Fibroblast of lung (primary cell): ENCODE measurements around the gene MORN1. TPM values are rescaled to one million over a fixed set of nuclear protein-coding genes. Genes with fewer than 3 reads are reported as not detected.

Experiments
- DNase-seq, 2 donors: peaks; one replicate each; pipeline versions ENCODE4 v3.0.0 to v3.0.0-alpha.2; 2010; ENCODE audit warnings: low read depth in 2 of 2
- H2AFZ ChIP-seq: 2 replicates; pipeline ENCODE4 v1.5.1; 2012; ENCODE audit warnings: low read length, control low read depth, inconsistent platforms
- H3K27ac ChIP-seq: 2 replicates; pipeline ENCODE4 v1.5.1; 2011; ENCODE audit warnings: low read length, control low read depth; ENCODE audit not compliant: insufficient read depth
- H3K27me3 ChIP-seq: 2 replicates; pipeline ENCODE4 v1.5.1; 2011; ENCODE audit warnings: mild to moderate bottlenecking, low read length; ENCODE audit not compliant: control insufficient read depth, insufficient read depth
- H3K36me3 ChIP-seq: 2 replicates; pipeline ENCODE4 v1.5.1; 2011; ENCODE audit warnings: low read length; ENCODE audit not compliant: control insufficient read depth, insufficient read depth
- H3K4me1 ChIP-seq: 2 replicates; pipeline ENCODE4 v1.5.1; 2011; ENCODE audit warnings: low read length; ENCODE audit not compliant: control insufficient read depth, insufficient read depth; ENCODE audit errors: extremely low read depth
- H3K4me2 ChIP-seq: 2 replicates; pipeline ENCODE4 v1.5.1; 2011; ENCODE audit warnings: low read length, control low read depth; ENCODE audit not compliant: insufficient read depth; ENCODE audit errors: extremely low read depth
- H3K4me3 ChIP-seq, 4 experiments: fragments of 200-600 bp in 1 of 4; sonication (generic) in 1 of 4; replicated peaks in 1 of 4; 2 replicates each; pipeline ENCODE4 v1.5.1; 2011 to 2016; ENCODE audit warnings: low read length in 4 of 4, low read depth in 3 of 4, mild to moderate bottlenecking in 3 of 4, control low read depth in 2 of 4, inconsistent platforms in 1 of 4, mixed read lengths in 1 of 4; ENCODE audit not compliant: insufficient read depth in 1 of 4; ENCODE audit errors: control extremely low read depth in 1 of 4
- H3K79me2 ChIP-seq: 2 replicates; pipeline ENCODE4 v1.5.1; 2012; ENCODE audit warnings: mild to moderate bottlenecking, low read length, inconsistent platforms; ENCODE audit not compliant: control insufficient read depth, insufficient read depth
- H3K9ac ChIP-seq: 2 replicates; pipeline ENCODE4 v1.5.1; 2011; ENCODE audit warnings: mild to moderate bottlenecking, low read length, control low read depth; ENCODE audit not compliant: insufficient read depth
- H3K9me3 ChIP-seq: 2 replicates; pipeline ENCODE4 v1.5.1; 2012; ENCODE audit warnings: low read depth, low read length; ENCODE audit not compliant: control insufficient read depth, insufficient read depth
- H4K20me1 ChIP-seq: 2 replicates; pipeline ENCODE4 v1.5.1; 2011; ENCODE audit warnings: low read length; ENCODE audit not compliant: control insufficient read depth, insufficient read depth; ENCODE audit errors: extremely low read depth
- EZH2 ChIP-seq: IDR thresholded peaks from 2 replicates; pipeline ENCODE4 v1.5.1; 2012; ENCODE audit warnings: low read length, control low read depth, mild to moderate bottlenecking; ENCODE audit errors: missing control alignments
- polyA plus RNA-seq, 2 donors: library from polyadenylated mRNA; depleted of rRNA in 1 of 2; stranded (reverse) in 1 of 2; unstranded in 1 of 2; fragments of >200 nt; gene quantifications; 2 replicates each; pipeline ENCODE4 v1.2.1, GENCODE V29; 2011 to 2012; ENCODE audit warnings: missing spikeins in 1 of 2
- total RNA-seq: library from RNA; depleted of rRNA; stranded (reverse); fragments of >200 nt; gene quantifications from 2 replicates; pipeline ENCODE4 v1.2.1, GENCODE V29; 2014
- TF ChIP-seq, protein P1 (sequence below), 2 donors: IDR thresholded peaks in 1 of 2; conservative IDR thresholded peaks in 1 of 2; 1 replicate in 1 of 2; 2 replicates in 1 of 2; pipeline ENCODE4 v1.5.1; 2011 to 2012; ENCODE audit warnings: low read length in 2 of 2, control low read depth in 1 of 2, inconsistent platforms in 1 of 2, low read depth in 1 of 2, mild to moderate bottlenecking in 1 of 2

The MORN1 gene
- total and polyA plus RNA-seq, 2 donors (not counting 1 experiment from before 2014, with no cell fraction given) = 3.5 to 10.6 TPM

DNA sequence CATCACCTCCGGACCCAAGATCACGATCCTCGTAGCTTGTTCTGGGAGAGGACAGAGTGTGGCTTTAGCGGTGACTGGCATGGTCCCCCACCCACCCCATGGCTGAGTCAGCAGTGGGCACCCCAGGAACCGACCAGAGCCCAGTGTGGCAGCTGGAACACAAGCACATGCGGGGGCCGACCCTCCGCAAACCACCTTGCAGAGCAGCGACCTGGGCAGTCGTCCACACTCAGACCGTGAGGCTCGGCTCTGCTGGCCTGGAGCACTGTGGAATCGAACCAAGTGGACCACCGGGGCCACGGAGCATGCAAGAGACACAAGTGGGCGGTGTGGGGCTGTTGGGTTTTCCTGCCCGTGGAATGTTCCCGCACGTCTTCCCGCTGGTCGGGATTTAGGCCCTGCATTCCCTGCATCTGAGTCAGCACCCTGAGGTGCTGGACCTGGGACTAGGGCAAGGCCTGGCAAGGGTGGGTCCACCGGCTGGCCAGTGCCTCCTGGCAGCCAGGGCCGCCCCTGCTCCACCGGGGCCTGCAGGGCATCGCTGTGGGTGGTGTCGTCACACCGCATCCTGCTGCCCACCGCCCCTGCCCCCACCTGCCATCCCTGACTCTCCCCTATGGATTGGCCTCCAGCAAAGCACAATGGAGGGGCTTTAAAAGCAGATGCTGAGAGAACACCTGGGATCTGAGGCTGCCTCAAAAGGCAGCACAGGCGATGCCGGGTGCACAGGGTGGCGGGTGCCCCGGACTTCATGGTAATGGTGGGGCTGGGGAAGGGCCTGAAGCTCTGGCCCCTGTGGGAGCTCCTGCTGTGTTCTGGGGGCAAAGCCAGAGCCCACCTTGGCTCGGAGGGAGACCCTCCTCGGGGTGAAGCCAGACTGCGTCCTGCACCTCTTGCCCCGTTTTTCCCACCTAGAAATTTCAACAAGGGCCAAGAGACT is 18.5 kb downstream of the MORN1 start:
- Histone ChIP-seq H3K9ac (no peak overlapping the region), H3K27ac (no peak overlapping the region), H4K20me1 (no peaks in the 10 kb centered on the region), H2AFZ (no peak overlapping the region), H3K36me3 (no peaks in the 10 kb centered on the region), H3K9me3 (no peaks in the 10 kb centered on the region), H3K4me1 (no peaks in the 10 kb centered on the region), H3K79me2 (no peaks in the 10 kb centered on the region), H3K27me3 (no peaks in the 10 kb centered on the region), H3K4me3 (no peak overlapping the region), H3K4me2 (no peak overlapping the region)
- DNase-seq = peak in 1 of 2 donors; percentile 35
- no peak for TF ChIP-seq EZH2
- TF ChIP-seq, protein P1, sequence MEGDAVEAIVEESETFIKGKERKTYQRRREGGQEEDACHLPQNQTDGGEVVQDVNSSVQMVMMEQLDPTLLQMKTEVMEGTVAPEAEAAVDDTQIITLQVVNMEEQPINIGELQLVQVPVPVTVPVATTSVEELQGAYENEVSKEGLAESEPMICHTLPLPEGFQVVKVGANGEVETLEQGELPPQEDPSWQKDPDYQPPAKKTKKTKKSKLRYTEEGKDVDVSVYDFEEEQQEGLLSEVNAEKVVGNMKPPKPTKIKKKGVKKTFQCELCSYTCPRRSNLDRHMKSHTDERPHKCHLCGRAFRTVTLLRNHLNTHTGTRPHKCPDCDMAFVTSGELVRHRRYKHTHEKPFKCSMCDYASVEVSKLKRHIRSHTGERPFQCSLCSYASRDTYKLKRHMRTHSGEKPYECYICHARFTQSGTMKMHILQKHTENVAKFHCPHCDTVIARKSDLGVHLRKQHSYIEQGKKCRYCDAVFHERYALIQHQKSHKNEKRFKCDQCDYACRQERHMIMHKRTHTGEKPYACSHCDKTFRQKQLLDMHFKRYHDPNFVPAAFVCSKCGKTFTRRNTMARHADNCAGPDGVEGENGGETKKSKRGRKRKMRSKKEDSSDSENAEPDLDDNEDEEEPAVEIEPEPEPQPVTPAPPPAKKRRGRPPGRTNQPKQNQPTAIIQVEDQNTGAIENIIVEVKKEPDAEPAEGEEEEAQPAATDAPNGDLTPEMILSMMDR (conservative IDR thresholded peaks at IDR 0.05 in 1 of 2, IDR thresholded peaks at IDR 0.05 in 1 of 2; ENCODE audit: low read depth in 1 of 2, low read length in 2 of 2) = no peak

DNA sequence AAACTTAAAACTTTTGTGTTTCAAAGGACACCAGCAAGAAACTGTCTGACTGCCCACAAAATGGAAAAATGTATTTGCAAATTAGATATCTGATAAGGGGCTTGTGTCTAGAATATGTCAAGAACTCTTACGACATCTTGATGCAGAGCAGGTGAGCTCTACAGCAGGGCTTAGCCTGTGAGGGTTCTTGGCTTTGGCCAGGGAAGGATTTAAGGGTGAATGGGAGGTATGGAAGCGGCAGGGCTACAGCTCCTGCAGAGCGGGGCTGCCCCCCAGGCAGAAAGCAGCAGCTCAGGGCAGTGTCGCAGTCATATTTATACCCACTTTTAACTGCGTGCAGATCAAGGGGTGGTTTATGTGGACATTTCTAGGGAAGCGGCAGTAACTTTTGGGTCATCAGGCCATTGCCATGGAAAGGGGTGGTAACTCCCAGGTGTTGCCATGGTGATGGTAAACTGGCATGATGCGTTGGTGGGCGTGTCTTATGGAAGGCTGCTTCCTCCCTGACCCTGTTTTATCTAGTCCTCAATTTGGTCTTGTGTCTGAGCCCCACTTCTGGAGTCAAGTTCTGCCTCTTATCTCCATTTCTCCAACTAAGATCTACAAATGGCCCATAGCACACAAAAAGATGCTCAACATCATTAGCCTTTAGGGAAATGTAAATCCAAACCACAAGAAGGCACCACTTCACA is 23.2 kb downstream of the MORN1 start:
- H3K27me3 ChIP-seq = no peaks in the 10 kb centered on the region
- H4K20me1 ChIP-seq = no peaks in the 10 kb centered on the region

More for the DNA sequence above, 23.2 kb downstream of the MORN1 start:
- Histone ChIP-seq H3K36me3 (no peaks in the 10 kb centered on the region), H3K4me1 (no peaks in the 10 kb centered on the region), H3K4me3 (no peak overlapping the region), H3K4me2 (no peak overlapping the region), H3K27ac (no peak overlapping the region), H3K9me3 (no peaks in the 10 kb centered on the region), H3K79me2 (no peaks in the 10 kb centered on the region), H2AFZ (no peak overlapping the region), H3K9ac (no peak overlapping the region)
- no peak for TF ChIP-seq EZH2
- TF ChIP-seq, protein P1 (conservative IDR thresholded peaks at IDR 0.05 in 1 of 2, IDR thresholded peaks at IDR 0.05 in 1 of 2; ENCODE audit: low read depth in 1 of 2, low read length in 2 of 2) = no peak
- no peak for DNase-seq
